PFSK-1 (cell line): ENCODE measurements around the gene WSB1.

Experiments
- POLR2AphosphoS5 ChIP-seq: IDR thresholded peaks from 2 replicates; pipeline ENCODE4 v1.6.1; 2012; ENCODE audit warnings: low read depth, mild to moderate bottlenecking, control low read depth, low read length, moderate library complexity
- REST ChIP-seq, 2 experiments: IDR thresholded peaks; 2 replicates each; pipeline versions ENCODE4 v1.6.1 to v1.8.0; 2011 to 2012; ENCODE audit warnings: low read depth in 2 of 2, low read length in 2 of 2, control low read depth in 1 of 2, inconsistent platforms in 1 of 2, mild to moderate bottlenecking in 1 of 2, moderate library complexity in 1 of 2; ENCODE audit not compliant: insufficient read depth in 1 of 2
- SIN3A ChIP-seq: IDR thresholded peaks from 2 replicates; pipeline ENCODE4 v1.6.1; 2012; ENCODE audit warnings: mild to moderate bottlenecking, low read length, moderate library complexity, borderline replicate concordance; ENCODE audit not compliant: insufficient read depth
- TAF1 ChIP-seq: IDR thresholded peaks from 2 replicates; pipeline ENCODE4 v1.6.1; 2012; ENCODE audit warnings: low read length, control low read depth, borderline replicate concordance; ENCODE audit not compliant: insufficient read depth

- TF ChIP-seq POLR2AphosphoS5: no peak
- TF ChIP-seq REST (IDR thresholded peaks at IDR 0.05; ENCODE audit: insufficient read depth in 1 of 2, low read depth in 2 of 2, low read length in 2 of 2): no peak
- TF ChIP-seq TAF1: no peak
- TF ChIP-seq SIN3A: no peak
These were observed 62.3 kb downstream of the WSB1 start for GRCh38 chr17:27356091-27356705.
